Heart right ventricle (tissue), 16 donors: ENCODE measurements around the gene GNPTG. TPM values are rescaled to one million over a fixed set of nuclear protein-coding genes. Genes with fewer than 3 reads are reported as not detected.
A peak's percentile ranks its signal among the peaks of the same experiment; 100 is the strongest.

Source experiments
- ATAC-seq, 8 donors: fragments of 200-7000 bp; cut with Tn5 transposase; one replicate each; pipeline ENCODE4 v1.9.1; 2020; ENCODE audit warnings: mild to moderate bottlenecking in 8 of 8, moderate library complexity in 8 of 8, moderate number of reproducible peaks in 1 of 8
- DNase-seq, 2 donors: peaks; one replicate each; pipeline ENCODE4 v3.0.0-alpha.2; 2020
- H3K27ac ChIP-seq, 10 donors: fragments of 200-600 bp; sonication (generic) in 2 of 10; one replicate each; pipeline versions ENCODE4 v1.5.0 to v1.8.0; 2020 to 2022; ENCODE audit warnings: mild to moderate bottlenecking in 3 of 10
- H3K27me3 ChIP-seq, 7 donors: fragments of 200-600 bp; one replicate each; pipeline ENCODE4 v1.8.0; 2021 to 2022; ENCODE audit warnings: mild to moderate bottlenecking in 2 of 7
- H3K36me3 ChIP-seq, 9 donors: fragments of 200-600 bp; sonication (generic) in 1 of 9; one replicate each; pipeline versions ENCODE4 v1.5.0 to v1.8.0; 2020 to 2022; ENCODE audit warnings: mild to moderate bottlenecking in 2 of 9
- H3K4me1 ChIP-seq, 9 donors: fragments of 200-600 bp; sonication (generic) in 1 of 9; one replicate each; pipeline versions ENCODE4 v1.5.0 to v1.8.0; 2020 to 2022; ENCODE audit warnings: mild to moderate bottlenecking in 4 of 9
- H3K4me3 ChIP-seq, 10 donors: fragments of 200-600 bp; sonication (generic) in 2 of 10; one replicate each; pipeline versions ENCODE4 v1.5.0 to v1.8.0; 2020 to 2022; ENCODE audit warnings: mild to moderate bottlenecking in 7 of 10, moderate library complexity in 2 of 10
- H3K9me3 ChIP-seq, 11 donors: fragments of 200-600 bp in 10 of 11; sonication (generic) in 2 of 11; one replicate each; pipeline versions ENCODE4 v1.5.0 to v1.8.0; 2013 to 2022; ENCODE audit warnings: mild to moderate bottlenecking in 2 of 11, control low read depth in 1 of 11, moderate library complexity in 1 of 11
- WGBS, 2 donors: extraction: QIAGEN DNeasy Blood & Tissue Kit; methylation state at CpG; one replicate each; pipeline ENCODE4 v1.1.7; 2013; ENCODE audit warnings: inconsistent platforms in 1 of 2; 5-methylcytosine and 5-hydroxymethylcytosine counted together
- intact Hi-C, 10 donors: fragments of 100-400 bp; cut with DNase I; formaldehyde crosslinking; loops; one replicate each; pipeline versions ENCODE4 v1.11.1 to v1.14.2; 2022
- polyA plus RNA-seq, 2 donors: library from polyadenylated mRNA; stranded (reverse); fragments of 200-250 nt; gene quantifications; one replicate each; pipeline ENCODE4 v1.2.3, GENCODE V29; 2013
- total RNA-seq, 10 donors: library from RNA; stranded (reverse); fragmentation: NEBNext Ultra II Directional in 3 of 10; extraction: Animal tissue kit (Norgen Biotek cat#: 25700) in 3 of 10; gene quantifications; one replicate each; pipeline versions ENCODE4 v1.2.1 to v1.2.4, GENCODE V29; 2021 to 2023
- TF ChIP-seq, protein P1 (sequence below), 9 donors: fragments of 200-600 bp; sonication (generic) in 2 of 9; IDR thresholded peaks; one replicate each; pipeline versions ENCODE4 v1.5.0 to v1.8.0; 2021 to 2022; ENCODE audit warnings: antibody characterized with exemption in 9 of 9, mild to moderate bottlenecking in 5 of 9, moderate library complexity in 1 of 9
- donor health status: Arrhythmogenic right ventricular cardiomyopathy.
- donor health status: ischemic (EF 13 %, LVEDD 7.1; RV severe dilation, severe dysfunction).
- donor health status: healthy with polysubstance abuse.
- donor health status: DM: no; HTN: yes; CAD: no.
- donor health status: DM: no; HTN: no; CAD: no.
- donor health status: ischemic (EF 25% LVEDD 6.9; RV normal size, moderate dysfunction).
- donor health status: ischemic (EF 25% LVEDD 5.7; RV mildly dilated, moderate dysfunction).
- donor health status: healthy.
- donor health status: DM: yes; HTN: yes; CAD: no.
- donor health status: Ischemic cardiomyopathy.
- donor health status: ischemic (EF 35%, LVEDD 5.7; RV mildly dilated, moderate dysfunction).
- donor health status: nonischemic (EF 11% LVEDD 7.7; RV severe dilation, severe dysfunction).
- donor health status: DM: yes; HTN: yes; CAD: no.
- donor health status: PGD.
- donor health status: ischemic (EF 29% LVEDD 5.4; RV normal size, mild dysfunction).
- donor health status: nonischemic (EF 23%, LVEDD 6.1; RV moderate dilation, normal function).

GNPTG gene
- total and polyA plus RNA-seq, 12 donors, result 24.8 to 56.3 (median 31.8) TPM

DNA sequence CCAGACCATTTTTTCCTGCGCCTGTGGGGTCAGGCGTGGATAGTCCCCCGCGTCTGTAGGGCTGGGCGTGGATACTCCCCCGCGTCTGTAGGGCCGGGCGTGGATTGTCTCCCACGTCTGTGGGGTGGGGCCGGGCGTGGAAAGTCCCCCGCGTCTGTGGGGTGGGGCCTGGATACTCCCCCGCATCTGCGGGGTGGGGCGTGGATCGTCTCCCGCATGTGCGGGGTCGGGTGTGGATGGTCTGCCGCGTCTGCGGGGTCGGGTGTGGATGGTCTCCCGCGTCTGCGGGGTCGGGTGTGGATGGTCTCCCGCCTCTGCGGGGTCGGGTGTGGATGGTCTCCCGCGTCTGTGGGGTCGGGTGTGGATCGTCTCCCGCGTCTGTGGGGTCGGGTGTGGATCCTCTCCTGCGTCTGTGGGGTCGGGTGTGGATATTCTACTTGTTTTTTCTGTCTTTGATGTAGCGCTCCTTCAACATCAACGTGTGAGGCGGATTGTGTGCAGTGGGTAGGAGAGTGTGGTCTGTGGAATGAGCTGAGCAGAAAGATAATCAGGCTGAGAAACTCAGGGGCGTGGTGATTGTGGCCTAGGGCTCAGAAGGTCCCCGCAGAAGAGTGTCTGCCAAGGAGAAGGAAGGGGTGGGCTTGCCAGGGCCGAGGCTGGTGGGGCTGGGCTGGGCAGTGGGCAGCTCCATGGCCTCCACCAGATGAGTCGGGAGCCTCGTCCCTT is 3.2 kb downstream of the GNPTG start:
- Histone ChIP-seq H3K4me1 (peaks cover 11 to 40% (median 34%) of the 10 kb centered on the region in 9 donors), H3K27ac (no peak overlapping the region), H3K36me3 (peaks cover 0 to 30% (median 0%) of the 10 kb centered on the region in 9 donors), H3K9me3 (no peaks in the 10 kb centered on the region), H3K27me3 (no peaks in the 10 kb centered on the region), H3K4me3 (no peak overlapping the region)
- ATAC-seq, result no peak
- no peak for DNase-seq
- intact Hi-C loops, result loop anchor here in 2 of 10 donors (5.0 kb wide), 2 partner anchors 43 to 48 kb away; partner anchors contain the start of gene UBE2I (in 1 of the 2)
- WGBS, 2 donors, result 89% methylated on average over 48 to 49 of the region's 49 CpGs
- TF ChIP-seq, protein P1, sequence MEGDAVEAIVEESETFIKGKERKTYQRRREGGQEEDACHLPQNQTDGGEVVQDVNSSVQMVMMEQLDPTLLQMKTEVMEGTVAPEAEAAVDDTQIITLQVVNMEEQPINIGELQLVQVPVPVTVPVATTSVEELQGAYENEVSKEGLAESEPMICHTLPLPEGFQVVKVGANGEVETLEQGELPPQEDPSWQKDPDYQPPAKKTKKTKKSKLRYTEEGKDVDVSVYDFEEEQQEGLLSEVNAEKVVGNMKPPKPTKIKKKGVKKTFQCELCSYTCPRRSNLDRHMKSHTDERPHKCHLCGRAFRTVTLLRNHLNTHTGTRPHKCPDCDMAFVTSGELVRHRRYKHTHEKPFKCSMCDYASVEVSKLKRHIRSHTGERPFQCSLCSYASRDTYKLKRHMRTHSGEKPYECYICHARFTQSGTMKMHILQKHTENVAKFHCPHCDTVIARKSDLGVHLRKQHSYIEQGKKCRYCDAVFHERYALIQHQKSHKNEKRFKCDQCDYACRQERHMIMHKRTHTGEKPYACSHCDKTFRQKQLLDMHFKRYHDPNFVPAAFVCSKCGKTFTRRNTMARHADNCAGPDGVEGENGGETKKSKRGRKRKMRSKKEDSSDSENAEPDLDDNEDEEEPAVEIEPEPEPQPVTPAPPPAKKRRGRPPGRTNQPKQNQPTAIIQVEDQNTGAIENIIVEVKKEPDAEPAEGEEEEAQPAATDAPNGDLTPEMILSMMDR (IDR thresholded peaks at IDR 0.05), result no peak

DNA sequence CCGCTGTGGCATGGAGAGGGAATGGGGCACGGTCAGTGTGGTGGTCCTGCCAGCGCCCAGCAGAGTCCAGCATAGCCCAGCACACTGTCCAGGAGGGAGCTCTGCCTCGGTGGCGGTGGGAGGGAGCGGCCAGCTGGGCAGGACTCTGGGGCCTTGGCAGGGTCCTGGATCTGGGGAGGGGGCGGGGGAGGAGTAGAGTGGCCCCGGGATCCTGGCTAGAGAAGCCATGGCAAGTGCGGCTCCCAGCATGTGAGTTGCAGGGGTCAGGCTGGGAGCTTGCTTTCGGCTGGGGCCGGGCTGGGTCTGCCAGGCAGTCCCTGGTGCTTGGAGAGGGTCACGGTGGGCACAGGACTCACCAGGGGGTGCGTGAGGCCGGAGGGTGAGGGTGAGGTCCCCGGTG is 3.9 kb downstream of the GNPTG start:
- 86 to 88% methylated on average over 15 of the region's 15 CpGs for WGBS, 2 donors
- Histone ChIP-seq H3K9me3 (no peaks in the 10 kb centered on the region), H3K4me3 (no peak overlapping the region), H3K27ac (no peak overlapping the region), H3K36me3 (peaks cover 0 to 30% (median 0%) of the 10 kb centered on the region in 9 donors), H3K27me3 (no peaks in the 10 kb centered on the region), H3K4me1 (peaks cover 10 to 35% (median 28%) of the 10 kb centered on the region in 9 donors)
- DNase-seq, result no peak
- intact Hi-C loops, result no loop called here
- TF ChIP-seq, protein P1 (IDR thresholded peaks at IDR 0.05), result no peak
- no peak for ATAC-seq

GRCh38 chr16:1356061-1356900 is 4.5 kb downstream of the GNPTG start:
- H3K9me3 ChIP-seq, result no peaks in the 10 kb centered on the region
- no peak for DNase-seq
- WGBS, 2 donors, result 80 to 82% methylated on average over 30 to 33 of the region's 33 CpGs
- H3K4me1 ChIP-seq, result peaks cover 3 to 28% (median 21%) of the 10 kb centered on the region in 9 donors
- intact Hi-C loops, result no loop called here
- TF ChIP-seq, protein P1 (IDR thresholded peaks at IDR 0.05), result no peak
- peak in 2 of 8 donors; percentile 7 to 10 for ATAC-seq
- no peak overlapping the region for H3K27ac ChIP-seq
- H3K4me3 ChIP-seq, result no peak overlapping the region
- peaks cover 0 to 35% (median 0%) of the 10 kb centered on the region in 9 donors for H3K36me3 ChIP-seq
- H3K27me3 ChIP-seq, result no peaks in the 10 kb centered on the region

DNA sequence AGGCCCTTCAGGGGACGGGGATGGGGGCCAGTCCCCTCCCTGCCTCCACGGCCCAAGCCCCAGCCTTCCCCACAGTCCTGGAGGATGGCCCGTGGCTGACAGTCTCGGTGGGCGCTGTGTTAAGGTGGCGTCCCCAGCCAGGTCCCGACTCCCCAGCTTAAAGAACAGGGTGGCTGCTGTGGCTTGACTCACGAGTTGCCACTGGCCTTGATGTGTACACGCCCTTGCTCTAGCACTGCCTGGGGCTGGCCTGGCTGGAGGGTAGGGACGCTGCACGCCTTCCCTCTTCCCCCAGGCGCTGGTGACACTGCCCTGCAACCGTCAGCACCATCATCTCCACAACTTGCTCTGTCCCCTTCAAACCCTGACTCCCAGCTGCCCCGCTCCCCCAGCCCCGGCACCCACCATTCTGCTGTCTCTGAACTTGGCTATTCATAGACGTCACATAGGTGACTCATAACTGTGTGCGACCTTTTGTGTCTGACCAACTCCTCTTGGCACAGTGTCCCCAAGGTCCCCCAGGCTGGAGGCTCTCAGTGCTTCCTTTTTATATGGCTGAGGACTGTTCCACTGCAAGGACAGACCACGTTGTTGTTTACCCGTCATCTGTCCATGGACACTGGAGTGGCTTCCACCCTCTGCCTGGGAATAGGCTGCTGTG is 6.3 kb downstream of the GNPTG start:
- Histone ChIP-seq H3K9me3 (no peaks in the 10 kb centered on the region), H3K27ac (peak overlapping the region in 1 of 10 donors; percentile 8), H3K4me1 (peaks cover under 1 to 17% (median 9%) of the 10 kb centered on the region in 9 donors), H3K4me3 (no peak overlapping the region), H3K36me3 (peaks cover 0 to 53% (median 12%) of the 10 kb centered on the region in 9 donors), H3K27me3 (no peaks in the 10 kb centered on the region)
- DNase-seq, result no peak
- WGBS, 2 donors, result 80 to 82% methylated on average over 19 of the region's 19 CpGs
- peak in 2 of 8 donors; percentile 18 to 44 for ATAC-seq
- TF ChIP-seq, protein P1 (IDR thresholded peaks at IDR 0.05), result no peak
- intact Hi-C loops, result no loop called here
